Stimulated activated CD4-positive, alpha-beta T cell treated with anti-CD3 and anti-CD28 coated beads, Interleukin-12 subunit alpha, Interleukin-12 subunit beta, amount 100 ng/mL, for 48 hours (primary cell): Measurements from ENCODE around the gene DPF1.
A peak's percentile ranks its signal among the peaks of the same experiment; 100 is the strongest.

Experiments
- DNase-seq, 3 donors: peaks; one replicate each; pipeline ENCODE4 v3.0.0-alpha.2; 2020; ENCODE audit warnings: low read depth in 2 of 3, low spot score in 1 of 3

DPF1 gene

GRCh38 chr19:38201731-38202130, 22.3 kb downstream of the DPF1 start:
- no peak for DNase-seq

DNA sequence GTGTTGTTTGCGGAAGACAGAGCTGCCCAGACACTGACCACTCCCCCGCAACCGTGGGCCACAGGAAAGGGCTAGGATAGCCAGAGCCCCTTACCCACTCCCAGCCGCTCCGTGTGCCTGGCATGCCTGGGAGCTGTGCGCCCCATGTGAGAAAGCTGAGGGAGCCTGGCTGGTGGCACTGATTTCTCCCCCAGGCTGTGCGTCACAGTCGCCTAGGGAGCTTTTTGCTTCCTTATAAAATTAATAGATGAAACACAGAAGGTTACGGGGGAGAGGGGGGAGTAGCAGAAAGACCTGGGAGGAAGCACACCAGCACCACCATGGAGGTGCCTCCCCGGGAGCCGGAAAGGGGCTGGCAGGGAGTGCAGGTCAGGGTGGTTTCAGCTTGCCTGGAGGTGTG, 24.7 kb downstream of the DPF1 start:
- no peak for DNase-seq

GRCh38 chr19:38197937-38198704, 25.9 kb downstream of the DPF1 start:
- no peak for DNase-seq

DNA sequence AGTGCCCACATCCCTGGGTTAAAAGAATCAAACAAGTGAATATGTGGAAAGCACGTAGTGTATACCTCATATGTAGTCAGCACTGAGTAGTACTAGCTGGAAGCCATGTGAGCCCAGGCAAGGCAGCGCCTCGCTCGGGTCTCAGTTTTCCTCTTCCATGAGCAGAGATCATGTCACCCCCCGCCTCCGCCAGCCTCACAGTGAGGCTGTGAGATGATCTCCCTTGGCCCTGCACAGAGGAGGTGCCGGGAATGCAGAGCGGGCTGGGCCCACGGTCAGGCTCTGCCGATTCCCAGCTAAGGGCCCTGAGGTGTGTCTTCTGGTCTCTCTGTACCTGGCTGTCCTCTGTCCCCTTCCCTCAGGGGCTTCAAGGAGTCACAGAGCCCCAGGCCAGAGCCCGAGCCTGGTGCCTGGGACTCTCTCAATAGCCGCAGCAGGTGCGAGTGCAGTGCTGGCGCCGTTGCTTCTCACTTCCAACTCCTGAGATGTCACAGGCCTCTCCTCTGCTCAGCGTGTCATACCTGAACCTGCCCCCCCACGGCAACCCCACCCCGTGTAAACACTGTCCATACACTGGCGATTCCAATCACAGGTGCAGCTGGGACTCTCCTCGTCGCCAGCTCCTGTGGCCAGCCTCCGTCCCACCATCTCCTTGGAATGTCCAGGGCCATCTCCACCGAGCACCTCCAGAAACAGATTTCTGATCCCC, 26.9 kb downstream of the DPF1 start:
- DNase-seq = no peak

DNA sequence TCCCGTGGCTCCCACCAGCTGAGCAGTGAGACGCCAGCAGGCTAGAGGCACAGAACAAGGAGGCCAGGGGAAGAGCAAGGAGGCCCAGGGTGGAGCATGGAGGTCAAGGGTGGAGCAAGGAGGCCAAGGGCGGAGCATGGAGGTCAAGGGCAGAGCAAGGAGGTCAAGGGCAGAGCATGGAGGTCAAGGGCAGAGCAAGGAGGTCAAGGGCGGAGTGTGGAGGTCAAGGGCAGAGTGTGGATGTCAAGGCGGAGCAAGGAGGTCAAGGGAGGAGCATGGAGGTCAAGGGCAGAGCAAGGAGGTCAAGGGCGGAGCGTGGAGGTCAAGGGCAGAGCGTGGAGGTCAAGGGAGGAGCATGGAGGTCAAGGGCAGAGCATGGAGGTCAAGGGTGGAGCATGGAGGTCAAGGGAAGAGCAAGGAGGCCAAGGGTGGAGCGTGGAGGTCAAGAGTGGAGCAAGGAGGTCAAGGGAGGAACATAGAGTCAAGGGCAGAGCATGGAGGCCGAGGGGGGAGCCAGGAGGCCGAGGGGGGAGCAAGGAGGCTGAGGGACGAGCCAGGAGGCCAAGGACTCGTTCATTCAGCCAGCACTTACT, 27.7 kb downstream of the DPF1 start:
- no peak for DNase-seq

DNA sequence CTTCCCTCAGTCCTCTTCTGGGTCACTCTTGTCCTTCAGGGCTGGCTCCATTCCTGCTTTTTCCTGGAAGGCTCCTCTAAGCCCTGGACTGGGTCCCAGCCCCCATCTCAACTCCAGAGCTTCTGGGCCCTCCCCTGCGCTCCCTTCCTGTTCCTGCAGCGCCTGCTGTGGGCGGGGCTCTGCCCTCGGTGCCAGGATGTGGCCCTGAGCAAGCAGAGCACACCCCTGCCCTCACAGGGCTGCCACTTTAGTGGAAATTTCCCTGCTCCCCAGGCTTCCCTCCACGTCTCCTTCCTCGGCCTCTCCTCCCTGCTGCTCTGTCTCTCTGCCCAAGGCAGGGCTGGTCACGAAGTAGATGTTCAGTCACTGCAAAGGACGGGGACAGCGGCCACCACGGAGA, 28.8 kb downstream of the DPF1 start:
- DNase-seq = no peak

- DNase-seq = no peak
These were observed 29.8 kb downstream of the DPF1 start for GRCh38 chr19:38194061-38194701.

GRCh38 chr19:38193445-38193844, 30.6 kb downstream of the DPF1 start:
- no peak for DNase-seq

GRCh38 chr19:38191747-38192146, 32.3 kb downstream of the DPF1 start:
- no peak for DNase-seq

- no peak for DNase-seq
These were observed 33.2 kb downstream of the DPF1 start for GRCh38 chr19:38190793-38191192.

- DNase-seq = peak in 1 of 3 donors; percentile 19
These were observed 34.0 kb downstream of the DPF1 start for GRCh38 chr19:38190061-38190460.

DNA sequence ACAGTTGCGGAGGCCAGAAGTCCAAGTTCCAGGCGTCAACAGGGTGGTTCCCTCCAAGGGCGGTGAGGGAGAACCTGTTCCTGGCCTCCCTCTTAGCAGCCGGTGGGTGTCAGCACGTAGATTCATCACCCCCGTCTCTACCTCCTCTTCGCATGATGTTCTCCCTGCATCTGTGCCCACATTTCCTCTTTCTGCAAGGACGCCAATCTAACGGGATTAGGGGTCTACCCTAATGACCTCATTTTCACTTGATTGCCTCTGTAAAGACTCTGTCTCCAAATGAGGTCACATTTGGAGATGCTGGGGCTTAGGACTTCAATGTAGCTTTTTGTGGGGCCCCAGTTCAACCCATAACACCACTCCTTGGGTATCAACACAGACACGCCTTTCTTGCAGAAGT, 38.5 kb downstream of the DPF1 start:
- no peak for DNase-seq

DNA sequence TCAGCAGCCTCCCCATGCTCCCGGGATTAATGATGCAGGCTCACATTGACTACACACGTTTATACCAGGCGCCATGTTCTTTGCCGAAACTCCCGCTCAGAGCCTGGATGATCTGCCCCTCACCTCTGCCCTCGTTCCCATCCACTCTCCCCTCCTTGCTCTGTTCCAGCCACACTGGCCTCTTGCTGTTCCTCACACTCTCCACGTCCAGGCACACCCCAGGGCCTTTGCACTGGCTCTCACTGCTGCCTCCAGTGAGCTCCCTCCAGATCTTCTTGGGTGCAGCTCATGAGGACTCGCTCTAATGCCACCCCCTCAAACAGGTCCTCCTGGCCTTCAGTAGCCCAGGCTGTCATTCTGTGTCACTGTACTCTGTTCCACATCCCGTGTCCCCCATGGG, 39.2 kb downstream of the DPF1 start:
- DNase-seq = no peak

GRCh38 chr19:38183251-38183897, 40.6 kb downstream of the DPF1 start:
- no peak for DNase-seq

GRCh38 chr19:38182536-38183210, 41.3 kb downstream of the DPF1 start:
- no peak for DNase-seq

DNA sequence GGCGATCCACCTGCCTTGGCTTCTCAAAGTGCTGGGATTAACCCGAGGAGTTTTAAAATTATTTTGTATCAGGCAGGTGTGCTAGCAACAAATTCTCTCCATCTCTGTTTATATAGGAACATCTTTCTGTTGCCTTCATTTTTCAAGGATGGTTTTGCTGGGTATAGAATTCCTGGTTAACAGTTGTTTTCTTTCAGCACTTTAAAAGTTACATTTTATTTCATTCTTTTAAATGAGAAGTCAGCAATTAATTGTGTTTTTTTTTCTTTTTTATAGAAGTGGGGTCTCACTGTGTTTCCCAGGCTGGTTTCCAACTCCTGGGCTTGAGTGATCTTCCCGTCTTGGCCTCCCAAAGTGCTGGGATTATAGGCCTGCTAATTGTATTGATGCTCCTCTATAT, 44.0 kb downstream of the DPF1 start:
- DNase-seq = no peak

- DNase-seq = no peak
These were observed 48.6 kb downstream of the DPF1 start for GRCh38 chr19:38175422-38175821.

DNA sequence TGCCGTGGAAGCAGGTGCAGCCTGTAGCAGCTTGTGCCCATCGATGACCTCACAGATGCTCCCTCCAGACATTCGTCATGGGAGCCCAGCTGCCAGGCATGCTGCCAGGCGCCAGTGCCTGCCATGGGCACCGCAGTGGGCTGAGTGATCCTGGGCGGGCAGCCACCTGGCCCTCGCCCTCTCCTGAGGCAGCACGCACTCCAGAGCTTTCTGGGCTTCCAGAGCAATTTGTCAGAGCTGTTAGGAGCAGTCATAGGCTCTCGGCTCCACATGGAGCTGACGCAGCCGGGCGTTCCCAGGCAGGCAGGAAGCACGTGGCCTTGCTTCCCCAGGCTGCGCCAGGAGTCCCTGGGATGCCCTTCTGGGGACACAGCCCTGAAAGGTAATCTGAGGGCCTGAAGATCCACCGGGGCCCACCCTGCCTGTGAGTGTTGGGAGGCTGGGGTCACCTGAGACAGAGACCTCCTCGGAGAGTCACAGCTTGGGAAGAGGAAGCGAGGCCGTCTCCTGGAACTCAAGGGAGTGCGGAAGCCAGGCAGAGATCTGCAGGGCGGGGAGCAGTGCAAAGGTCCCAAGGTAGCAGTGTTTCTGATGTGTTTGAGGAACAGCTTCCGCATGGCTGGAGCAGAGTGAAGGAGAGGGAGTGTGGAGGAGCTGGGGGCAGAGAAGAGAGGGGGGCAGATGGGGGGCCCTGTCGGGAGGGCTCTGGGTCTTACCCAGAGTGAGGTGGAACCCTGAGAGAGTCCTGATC, 50.6 kb downstream of the DPF1 start:
- DNase-seq = no peak

GRCh38 chr19:38172001-38172400, 52.0 kb downstream of the DPF1 start:
- no peak for DNase-seq

- no peak for DNase-seq
These were observed 53.7 kb downstream of the DPF1 start for GRCh38 chr19:38170334-38170733.
